Body of pancreas (tissue), 4 donors: ENCODE measurements around the gene PDE2A.

Experiments used
- CTCF ChIP-seq, 7 experiments: fragments of 450-650 bp in 4 of 7; fragments of 200-600 bp in 3 of 7; sonication (generic) in 3 of 7; IDR thresholded peaks; one replicate each; pipeline ENCODE4 v1.5.1; 2016 to 2019; ENCODE audit warnings: antibody characterized with exemption in 7 of 7
- POLR2A ChIP-seq, 3 donors: fragments of 450-650 bp; IDR thresholded peaks; one replicate each; pipeline ENCODE4 v1.6.1; 2016; ENCODE audit warnings: antibody characterized with exemption in 3 of 3, mild to moderate bottlenecking in 2 of 3

GRCh38 chr11:72719144-72719543 lies 44.9 kb upstream of the PDE2A start:
- no peak for TF ChIP-seq POLR2A (IDR thresholded peaks at IDR 0.05)
- TF ChIP-seq CTCF (IDR thresholded peaks at IDR 0.05) = no peak
